Sigmoid colon (tissue), 7 donors: Measurements from ENCODE around the gene PSMD11. TPM values are rescaled to one million over a fixed set of nuclear protein-coding genes. Genes with fewer than 3 reads are reported as not detected.
"Not testable (repeated sequence)": the region's sequence is repeated elsewhere in the genome, so short reads cannot be mapped to it uniquely, and the experiment has no call there.

Source experiments
- DNase-seq: peaks from one replicate; pipeline ENCODE4 v3.0.0-alpha.2; 2019
- H3K27ac ChIP-seq, 4 donors: fragments of 200-600 bp; sonication (generic); one replicate each; pipeline ENCODE4 v1.5.1; 2016 to 2019; ENCODE audit warnings: mild to moderate bottlenecking in 1 of 4
- H3K27me3 ChIP-seq, 3 donors: fragments of 200-600 bp; sonication (generic); one replicate each; pipeline ENCODE4 v1.5.1; 2019; ENCODE audit warnings: mild to moderate bottlenecking in 1 of 3
- H3K36me3 ChIP-seq, 4 donors: fragments of 200-600 bp; sonication (generic); one replicate each; pipeline ENCODE4 v1.5.1; 2016 to 2019
- H3K4me1 ChIP-seq, 4 donors: fragments of 200-600 bp; sonication (generic); one replicate each; pipeline ENCODE4 v1.5.1; 2017 to 2019
- H3K4me3 ChIP-seq, 4 donors: fragments of 200-600 bp; sonication (generic); one replicate each; pipeline ENCODE4 v1.5.1; 2017 to 2019; ENCODE audit warnings: mild to moderate bottlenecking in 2 of 4, moderate library complexity in 1 of 4
- H3K9me3 ChIP-seq, 4 donors: fragments of 200-600 bp in 3 of 4; sonication (generic) in 3 of 4; one replicate each; pipeline versions ENCODE4 v1.5.1 to v1.6.1; 2013 to 2019
- CTCF ChIP-seq, 4 experiments: fragments of 450-650 bp in 3 of 4; fragments of 200-600 bp in 1 of 4; IDR thresholded peaks; one replicate each; pipeline ENCODE4 v1.5.1; 2016 to 2019; ENCODE audit warnings: antibody characterized with exemption in 4 of 4, mild to moderate bottlenecking in 3 of 4, moderate library complexity in 2 of 4
- EP300 ChIP-seq, 4 donors: sonication (generic); formaldehyde crosslinking; IDR thresholded peaks; one replicate each; pipeline ENCODE4 v1.6.1; 2017; ENCODE audit warnings: antibody characterized with exemption in 4 of 4
- POLR2A ChIP-seq, 2 donors: fragments of 450-650 bp; IDR thresholded peaks; one replicate each; pipeline ENCODE4 v1.6.1; 2016; ENCODE audit warnings: antibody characterized with exemption in 2 of 2, mild to moderate bottlenecking in 2 of 2, moderate library complexity in 2 of 2
- POLR2AphosphoS5 ChIP-seq, 4 donors: sonication (generic); formaldehyde crosslinking; IDR thresholded peaks; one replicate each; pipeline ENCODE4 v1.6.1; 2017; ENCODE audit warnings: antibody characterized with exemption in 4 of 4
- WGBS, 2 donors: extraction: QIAGEN DNeasy Blood & Tissue Kit; methylation state at CpG; one replicate each; pipeline ENCODE4 v1.1.7; 2013; 5-methylcytosine and 5-hydroxymethylcytosine counted together
- intact Hi-C: fragments of 100-400 bp; cut with DNase I; formaldehyde crosslinking; loops from one replicate; pipeline ENCODE4 v1.15.1; 2023
- polyA plus RNA-seq, 3 donors: library from polyadenylated mRNA; stranded (reverse); fragments of 200-250 nt; gene quantifications; one replicate each; pipeline ENCODE4 v1.2.3, GENCODE V29; 2013
- total RNA-seq, 4 donors: library from RNA; depleted of rRNA; stranded (reverse); fragments of >200 nt; gene quantifications; one replicate each; pipeline ENCODE4 v1.1.0, GENCODE V29; 2016
- donor health status: healthy with polysubstance abuse.
- donor health status: Bipolar disorder and iron deficiency.
- donor health status: healthy.

Gene PSMD11
- total and polyA plus RNA-seq, 7 donors: 42.0 to 71.7 (median 43.9) TPM

GRCh38 chr17:32445074-32445415, 735 bp downstream of the PSMD11 start:
- 0 to 1% methylated on average over 14 of the region's 14 CpGs for WGBS, 2 donors
- peak overlapping the region; percentile 84 to 92 (median 86) for H3K27ac ChIP-seq
- intact Hi-C loops: loop anchor here (2.0 to 10.0 kb wide), 2 partner anchors 42 to 70 kb away; partner anchors contain the start of gene CDK5R1
- peaks cover 0 to 33% (median 15%) of the 10 kb centered on the region in 4 donors for H3K36me3 ChIP-seq
- peak overlapping the region; percentile 93 to 100 (median 99) for H3K4me3 ChIP-seq
- no peak for TF ChIP-seq EP300 (IDR thresholded peaks at IDR 0.05)
- peak in 1 of 4 donors; percentile 16 for TF ChIP-seq POLR2AphosphoS5 (IDR thresholded peaks at IDR 0.05)
- H3K9me3 ChIP-seq: no peaks in the 10 kb centered on the region
- no peaks in the 10 kb centered on the region for H3K27me3 ChIP-seq
- H3K4me1 ChIP-seq: peaks cover 0 to 31% (median 25%) of the 10 kb centered on the region in 4 donors
- peak; percentile 66 for DNase-seq

GRCh38 chr17:32445497-32445896, 1.2 kb downstream of the PSMD11 start:
- DNase-seq: no peak
- H3K27ac ChIP-seq: peak overlapping the region; percentile 84 to 92 (median 86)
- intact Hi-C loops: loop anchor here (2.0 to 10.0 kb wide), 2 partner anchors 41 to 71 kb away; partner anchors contain the start of gene CDK5R1

GRCh38 chr17:32445971-32446370, 1.7 kb downstream of the PSMD11 start:
- Histone ChIP-seq H3K4me1 (peaks cover 0 to 31% (median 25%) of the 10 kb centered on the region in 4 donors), H3K9me3 (no peaks in the 10 kb centered on the region), H3K27me3 (no peaks in the 10 kb centered on the region), H3K4me3 (peak overlapping the region in 1 of 4 donors; percentile 93), H3K36me3 (peaks cover 0 to 42% (median 15%) of the 10 kb centered on the region in 4 donors), H3K27ac (no peak overlapping the region)
- TF ChIP-seq EP300 (IDR thresholded peaks at IDR 0.05): no peak
- no peak for TF ChIP-seq POLR2AphosphoS5 (IDR thresholded peaks at IDR 0.05)
- no peak for TF ChIP-seq POLR2A (IDR thresholded peaks at IDR 0.05)
- TF ChIP-seq CTCF (IDR thresholded peaks at IDR 0.05): no peak
- DNase-seq: no peak
- intact Hi-C loops: loop anchor here (2.0 to 10.0 kb wide), 2 partner anchors 41 to 71 kb away; partner anchors contain the start of gene CDK5R1
- 77% methylated on average over 2 of the region's 2 CpGs for WGBS, 2 donors

More at GRCh38 chr17:32445497-32445896, 1.2 kb downstream of the PSMD11 start:
- TF ChIP-seq POLR2A (IDR thresholded peaks at IDR 0.05): no peak
- TF ChIP-seq EP300 (IDR thresholded peaks at IDR 0.05): no peak
- no peak for TF ChIP-seq POLR2AphosphoS5 (IDR thresholded peaks at IDR 0.05)
- TF ChIP-seq CTCF (IDR thresholded peaks at IDR 0.05): no peak
- H3K9me3 ChIP-seq: no peaks in the 10 kb centered on the region
- peaks cover 0 to 38% (median 15%) of the 10 kb centered on the region in 4 donors for H3K36me3 ChIP-seq
- 11 to 25% methylated on average over 6 of the region's 6 CpGs for WGBS, 2 donors
- H3K4me1 ChIP-seq: peaks cover 0 to 31% (median 25%) of the 10 kb centered on the region in 4 donors
- H3K4me3 ChIP-seq: peak overlapping the region; percentile 93 to 100 (median 99)
- no peaks in the 10 kb centered on the region for H3K27me3 ChIP-seq

GRCh38 chr17:32446949-32447348, 2.6 kb downstream of the PSMD11 start:
- DNase-seq: no peak
- peaks cover 0 to 31% (median 25%) of the 10 kb centered on the region in 4 donors for H3K4me1 ChIP-seq
- no peak overlapping the region for H3K4me3 ChIP-seq
- WGBS, 2 donors: 90 to 91% methylated on average over 2 of the region's 2 CpGs
- no peak for TF ChIP-seq POLR2AphosphoS5 (IDR thresholded peaks at IDR 0.05)
- no peak for TF ChIP-seq CTCF (IDR thresholded peaks at IDR 0.05)
- TF ChIP-seq POLR2A (IDR thresholded peaks at IDR 0.05): no peak
- no peak for TF ChIP-seq EP300 (IDR thresholded peaks at IDR 0.05)
- H3K27me3 ChIP-seq: no peaks in the 10 kb centered on the region
- intact Hi-C loops: loop anchor here (10.0 kb wide), 1 partner anchor 72 kb away; no protein-coding TSS in a partner anchor
- peaks cover 0 to 52% (median 22%) of the 10 kb centered on the region in 4 donors for H3K36me3 ChIP-seq
- no peaks in the 10 kb centered on the region for H3K9me3 ChIP-seq
- no peak overlapping the region for H3K27ac ChIP-seq

GRCh38 chr17:32449963-32450362, 5.7 kb downstream of the PSMD11 start:
- WGBS, 2 donors: 98 to 99% methylated on average over 5 of the region's 5 CpGs
- no peak overlapping the region for H3K4me3 ChIP-seq
- DNase-seq: no peak
- intact Hi-C loops: loop anchor here (10.0 kb wide), 1 partner anchor 75 kb away; no protein-coding TSS in a partner anchor
- peaks cover 0 to 82% (median 39%) of the 10 kb centered on the region in 4 donors for H3K36me3 ChIP-seq
- no peaks in the 10 kb centered on the region for H3K27me3 ChIP-seq
- H3K4me1 ChIP-seq: peaks cover 0 to 24% (median 21%) of the 10 kb centered on the region in 4 donors
- no peak for TF ChIP-seq EP300 (IDR thresholded peaks at IDR 0.05)
- TF ChIP-seq CTCF (IDR thresholded peaks at IDR 0.05): no peak
- no peak for TF ChIP-seq POLR2A (IDR thresholded peaks at IDR 0.05)
- TF ChIP-seq POLR2AphosphoS5 (IDR thresholded peaks at IDR 0.05): no peak
- H3K9me3 ChIP-seq: no peaks in the 10 kb centered on the region
- no peak overlapping the region for H3K27ac ChIP-seq

- WGBS, 2 donors: 47 to 80% methylated on average over 6 of the region's 6 CpGs
- H3K4me3 ChIP-seq, DNase-seq, H3K9me3 ChIP-seq, intact Hi-C loops, H3K27ac ChIP-seq, H3K27me3 ChIP-seq: not testable (repeated sequence)
- Histone ChIP-seq H3K4me1 (peaks cover 0 to 21% (median 18%) of the 10 kb centered on the region in 4 donors), H3K36me3 (peaks cover 3 to 86% (median 43%) of the 10 kb centered on the region in 4 donors)
These were observed 6.1 kb downstream of the PSMD11 start for GRCh38 chr17:32450379-32450778.
